AG09309 (cell line): Measurements from ENCODE around the gene ANKRD39.

Experiments used
- DNase-seq: peaks from one replicate; pipeline ENCODE4 v3.0.0-alpha.2; 2010; ENCODE audit warnings: low read depth
- H3K4me3 ChIP-seq: 2 replicates; pipeline ENCODE4 v1.5.1; 2011; ENCODE audit warnings: mild to moderate bottlenecking, low read depth, low read length, moderate library complexity; ENCODE audit not compliant: control insufficient read depth
- CTCF ChIP-seq: IDR thresholded peaks from 2 replicates; pipeline ENCODE4 v1.5.1; 2011; ENCODE audit warnings: mild to moderate bottlenecking, low read depth, low read length, inconsistent platforms; ENCODE audit not compliant: insufficient read depth, control insufficient read depth; ENCODE audit errors: missing control alignments

ANKRD39 gene

GRCh38 chr2:96852667-96853066, 5.1 kb downstream of the ANKRD39 start:
- no peak for TF ChIP-seq CTCF
- no peak overlapping the region for H3K4me3 ChIP-seq
- no peak for DNase-seq

GRCh38 chr2:96848264-96848663, 9.6 kb downstream of the ANKRD39 start:
- TF ChIP-seq CTCF = no peak
- DNase-seq = no peak
- H3K4me3 ChIP-seq = no peak overlapping the region

- no peak for DNase-seq
- TF ChIP-seq CTCF = no peak
- H3K4me3 ChIP-seq = no peak overlapping the region
These were observed 10.2 kb downstream of the ANKRD39 start for GRCh38 chr2:96847586-96847985.

- H3K4me3 ChIP-seq = no peak overlapping the region
- no peak for TF ChIP-seq CTCF
- no peak for DNase-seq
These were observed 11.0 kb downstream of the ANKRD39 start for GRCh38 chr2:96846825-96847224.

- H3K4me3 ChIP-seq = no peak overlapping the region
- TF ChIP-seq CTCF = no peak
- no peak for DNase-seq
These were observed 13.4 kb downstream of the ANKRD39 start for GRCh38 chr2:96844405-96844808.

- no peak for DNase-seq
- no peak for TF ChIP-seq CTCF
- no peak within 1 kb of the TSS for H3K4me3 ChIP-seq
These were observed 14.1 kb downstream of the ANKRD39 start, which contains the start of gene ANKRD23 for GRCh38 chr2:96843538-96844268. ANKRD23 (minus strand) TSS chr2:96844021; CDS start chr2:96843992, 29 bp downstream.

DNA sequence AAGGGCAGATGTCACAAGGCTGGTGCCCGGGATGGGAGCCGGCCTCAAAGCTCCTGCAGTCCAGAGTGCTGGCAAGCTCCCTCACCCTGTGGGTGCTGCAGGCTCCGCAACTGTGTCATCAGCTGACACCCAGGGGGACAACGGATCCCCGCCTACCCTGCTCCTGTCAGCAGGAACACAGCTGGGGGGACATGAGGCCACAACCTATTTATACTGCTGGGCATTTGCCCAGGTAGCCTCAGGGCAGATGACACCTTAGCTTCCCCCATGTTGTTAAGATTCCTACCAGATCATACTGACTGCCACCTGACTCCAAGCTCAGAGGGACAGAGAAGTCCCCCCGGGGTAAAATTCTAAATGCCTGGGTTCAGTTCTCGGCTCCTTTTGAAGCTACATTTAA, 15.2 kb downstream of the ANKRD39 start:
- no peak for TF ChIP-seq CTCF
- DNase-seq = no peak
- no peak overlapping the region for H3K4me3 ChIP-seq
